PFSK-1 (cell line): Measurements from ENCODE around the gene CPXM1.

Experiments
- POLR2AphosphoS5 ChIP-seq: IDR thresholded peaks from 2 replicates; pipeline ENCODE4 v1.6.1; 2012; ENCODE audit warnings: low read depth, mild to moderate bottlenecking, control low read depth, low read length, moderate library complexity
- REST ChIP-seq, 2 experiments: IDR thresholded peaks; 2 replicates each; pipeline versions ENCODE4 v1.6.1 to v1.8.0; 2011 to 2012; ENCODE audit warnings: low read depth in 2 of 2, low read length in 2 of 2, control low read depth in 1 of 2, inconsistent platforms in 1 of 2, mild to moderate bottlenecking in 1 of 2, moderate library complexity in 1 of 2; ENCODE audit not compliant: insufficient read depth in 1 of 2
- TAF1 ChIP-seq: IDR thresholded peaks from 2 replicates; pipeline ENCODE4 v1.6.1; 2012; ENCODE audit warnings: low read length, control low read depth, borderline replicate concordance; ENCODE audit not compliant: insufficient read depth

GRCh38 chr20:2838847-2839671 is 38.6 kb upstream of the CPXM1 start:
- no peak for TF ChIP-seq POLR2AphosphoS5
- TF ChIP-seq TAF1: no peak
- TF ChIP-seq REST (IDR thresholded peaks at IDR 0.05; ENCODE audit: insufficient read depth in 1 of 2, low read depth in 2 of 2, low read length in 2 of 2): no peak
